GM23248 (cell line): Measurements from ENCODE around the gene MSH4.

Source experiments
- EZH2 ChIP-seq: fragments of 200-600 bp; sonication (generic); IDR thresholded peaks from 2 replicates; pipeline ENCODE4 v1.6.1; 2018; ENCODE audit warnings: antibody characterized with exemption, mild to moderate bottlenecking; ENCODE audit not compliant: insufficient read depth, poor library complexity, severe bottlenecking
- EZH2phosphoT487 ChIP-seq: fragments of 200-600 bp; sonication (generic); IDR thresholded peaks from 2 replicates; pipeline ENCODE4 v1.6.1; 2018; ENCODE audit warnings: antibody characterized with exemption, moderate library complexity, mild to moderate bottlenecking, low read depth; ENCODE audit not compliant: insufficient read depth

DNA sequence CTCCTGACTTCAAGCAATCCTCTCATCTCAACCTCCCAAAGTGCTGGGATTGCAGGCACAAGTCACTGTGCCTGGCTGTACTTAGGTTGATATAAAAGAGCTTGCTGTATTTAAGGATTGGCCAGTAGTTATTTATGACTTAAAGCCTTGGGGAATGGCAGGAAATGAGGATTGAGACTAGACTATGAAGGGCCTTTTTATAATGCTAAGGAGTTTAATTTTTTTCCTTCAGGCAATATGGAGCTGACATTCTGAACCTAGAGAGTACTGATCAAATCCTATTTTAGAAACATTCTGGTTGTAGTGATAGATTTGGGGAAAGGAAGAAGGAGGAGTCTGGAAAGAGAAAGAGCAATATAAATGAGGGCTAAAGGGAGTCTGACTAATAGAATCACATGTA lies 44.7 kb downstream of the MSH4 start:
- TF ChIP-seq EZH2phosphoT487 (no peak), EZH2 (no peak)
